Urinary bladder (tissue), 4 donors: ENCODE data around the gene SERPINB1. TPM values are rescaled to one million over a fixed set of nuclear protein-coding genes. Genes with fewer than 3 reads are reported as not detected.

Experiments
- DNase-seq: peaks from one replicate; pipeline ENCODE4 v3.0.0-alpha.2; 2015; ENCODE audit errors: extremely low spot score
- H3K27ac ChIP-seq: one replicate; pipeline ENCODE4 v1.5.1; 2013; ENCODE audit warnings: low read depth, mild to moderate bottlenecking, moderate library complexity
- H3K36me3 ChIP-seq: one replicate; pipeline ENCODE4 v1.6.1; 2013; ENCODE audit warnings: mild to moderate bottlenecking, moderate library complexity; ENCODE audit not compliant: insufficient read depth
- H3K4me1 ChIP-seq: one replicate; pipeline ENCODE4 v1.6.1; 2013; ENCODE audit warnings: mild to moderate bottlenecking, moderate library complexity; ENCODE audit not compliant: insufficient read depth
- H3K4me3 ChIP-seq: one replicate; pipeline ENCODE4 v1.5.1; 2013; ENCODE audit warnings: low read depth, low read length
- WGBS: extraction: QIAGEN DNeasy Blood & Tissue Kit; methylation state at CpG from one replicate; pipeline ENCODE4 v1.1.7; 2013; 5-methylcytosine and 5-hydroxymethylcytosine counted together
- polyA plus RNA-seq: library from polyadenylated mRNA; stranded (reverse); fragments of 200-250 nt; gene quantifications from one replicate; pipeline ENCODE4 v1.2.3, GENCODE V29; 2013
- total RNA-seq: library from RNA; depleted of rRNA; stranded (reverse); fragments of >200 nt; gene quantifications from one replicate; pipeline ENCODE4 v1.2.3, GENCODE V29; 2014
- donor health status: healthy with polysubstance abuse.
- donor health status: healthy.

The SERPINB1 gene
- total and polyA plus RNA-seq, 2 donors: 15.9 to 29.3 TPM

GRCh38 chr6:2873643-2874042 lies 32.0 kb upstream of the SERPINB1 start:
- no peak for DNase-seq
- no peak overlapping the region for H3K27ac ChIP-seq
- no peaks in the 10 kb centered on the region for H3K36me3 ChIP-seq
- H3K4me3 ChIP-seq: no peak overlapping the region
- no peaks in the 10 kb centered on the region for H3K4me1 ChIP-seq
- WGBS: 99% methylated on average over 8 of the region's 8 CpGs

GRCh38 chr6:2872423-2873358 lies 31.0 kb upstream of the SERPINB1 start:
- Histone ChIP-seq H3K36me3 (no peaks in the 10 kb centered on the region), H3K4me1 (no peaks in the 10 kb centered on the region), H3K4me3 (no peak overlapping the region), H3K27ac (no peak overlapping the region)
- whole genome bisulfite sequencing: 64% methylated on average over 7 of the region's 7 CpGs
- DNase-seq: no peak

DNA sequence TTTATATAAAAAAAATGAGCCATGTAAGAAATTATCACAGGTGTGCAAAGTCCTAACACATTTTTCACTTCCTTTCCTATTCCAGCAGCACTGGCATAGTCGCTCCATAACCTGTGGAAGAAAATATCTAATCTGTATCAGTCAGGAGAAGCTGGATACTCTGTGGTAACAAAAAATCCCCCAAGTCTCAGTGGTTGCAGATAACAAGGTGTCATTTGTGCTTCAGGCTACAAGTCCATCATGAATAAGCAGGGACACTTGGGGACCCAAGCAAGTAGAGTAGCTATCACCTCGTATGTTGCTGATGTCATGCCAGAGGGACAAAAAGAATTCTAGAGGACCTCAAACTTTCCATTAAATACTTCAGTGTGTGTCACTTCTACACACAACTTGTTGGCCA lies 30.3 kb upstream of the SERPINB1 start:
- no peak overlapping the region for H3K4me3 ChIP-seq
- H3K27ac ChIP-seq: no peak overlapping the region
- H3K4me1 ChIP-seq: no peaks in the 10 kb centered on the region
- H3K36me3 ChIP-seq: no peaks in the 10 kb centered on the region
- DNase-seq: no peak
- 98% methylated on average over 2 of the region's 2 CpGs for WGBS

DNA sequence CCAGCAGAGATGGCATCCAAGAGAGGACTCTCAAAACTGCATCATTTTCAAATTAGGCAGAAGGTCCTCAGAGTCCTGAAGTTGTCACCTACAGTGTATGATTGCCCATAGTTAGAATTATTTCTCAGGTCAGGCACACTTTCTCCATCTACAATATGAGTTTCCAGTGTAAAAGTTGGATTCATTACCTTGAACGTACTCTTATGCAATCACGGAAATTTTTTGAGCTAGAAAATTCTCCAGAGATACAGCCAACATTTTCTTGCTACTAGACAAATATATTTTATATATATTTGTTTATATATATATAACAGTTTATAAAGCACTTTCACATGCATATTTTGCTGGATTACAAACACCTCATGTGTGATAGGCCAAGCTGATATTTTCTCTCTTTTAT lies 29.4 kb upstream of the SERPINB1 start:
- Histone ChIP-seq H3K4me3 (no peak overlapping the region), H3K36me3 (no peaks in the 10 kb centered on the region)
- 91% methylated on average over 2 of the region's 2 CpGs for WGBS

GRCh38 chr6:2870046-2870636 lies 28.5 kb upstream of the SERPINB1 start:
- Histone ChIP-seq H3K4me3 (no peak overlapping the region), H3K4me1 (no peaks in the 10 kb centered on the region), H3K36me3 (no peaks in the 10 kb centered on the region), H3K27ac (no peak overlapping the region)
- WGBS: 94% methylated on average over 39 of the region's 39 CpGs
- DNase-seq: no peak

More for the DNA sequence above, 29.4 kb upstream of the SERPINB1 start:
- Histone ChIP-seq H3K4me1 (no peaks in the 10 kb centered on the region), H3K27ac (no peak overlapping the region)
- no peak for DNase-seq

GRCh38 chr6:2868637-2869036 lies 27.0 kb upstream of the SERPINB1 start:
- WGBS: 85% methylated on average over 6 of the region's 6 CpGs
- Histone ChIP-seq H3K4me3 (no peak overlapping the region), H3K27ac (no peak overlapping the region), H3K36me3 (no peaks in the 10 kb centered on the region), H3K4me1 (no peaks in the 10 kb centered on the region)
- no peak for DNase-seq

DNA sequence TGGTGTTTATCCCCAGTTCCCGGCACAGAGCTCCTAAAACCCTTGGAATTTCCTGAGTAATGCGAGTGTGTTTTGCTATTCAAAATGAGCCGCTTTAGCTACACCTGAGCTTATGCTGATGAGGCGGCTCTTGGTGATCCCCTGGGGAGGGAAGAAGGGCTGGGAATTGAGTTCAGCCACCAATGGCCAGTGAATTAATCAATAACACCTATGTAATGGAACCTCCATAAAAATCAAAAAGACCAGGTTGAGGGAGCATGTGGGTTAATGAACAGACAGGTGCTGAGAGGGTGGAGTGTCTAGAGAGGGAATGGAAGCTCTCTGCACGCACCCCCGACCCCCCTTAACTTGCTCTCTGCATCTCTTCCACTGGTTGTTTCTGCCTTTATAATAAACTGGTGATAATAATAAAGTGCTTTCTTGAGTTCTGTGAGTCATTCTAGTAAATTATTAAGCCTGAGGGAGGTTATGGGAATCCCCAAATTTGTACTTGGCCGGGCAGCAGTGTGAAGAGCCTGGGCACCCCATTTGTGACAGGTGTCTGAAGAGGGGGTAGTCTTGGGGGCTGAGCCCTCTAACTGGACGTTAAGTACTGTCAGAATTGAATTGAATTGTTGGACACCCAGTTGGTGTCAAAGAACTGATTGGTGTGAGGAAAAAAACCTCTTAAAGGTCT lies 24.6 kb upstream of the SERPINB1 start:
- DNase-seq: no peak
- Histone ChIP-seq H3K4me1 (no peaks in the 10 kb centered on the region), H3K4me3 (no peak overlapping the region), H3K27ac (no peak overlapping the region), H3K36me3 (no peaks in the 10 kb centered on the region)
- whole genome bisulfite sequencing: 37% methylated on average over 8 of the region's 8 CpGs

- 35% methylated on average over 4 of the region's 4 CpGs for WGBS
- no peak for DNase-seq
- Histone ChIP-seq H3K4me1 (no peaks in the 10 kb centered on the region), H3K36me3 (no peaks in the 10 kb centered on the region), H3K4me3 (no peak overlapping the region), H3K27ac (no peak overlapping the region)
These were observed 24.1 kb upstream of the SERPINB1 start for GRCh38 chr6:2865694-2866151.

DNA sequence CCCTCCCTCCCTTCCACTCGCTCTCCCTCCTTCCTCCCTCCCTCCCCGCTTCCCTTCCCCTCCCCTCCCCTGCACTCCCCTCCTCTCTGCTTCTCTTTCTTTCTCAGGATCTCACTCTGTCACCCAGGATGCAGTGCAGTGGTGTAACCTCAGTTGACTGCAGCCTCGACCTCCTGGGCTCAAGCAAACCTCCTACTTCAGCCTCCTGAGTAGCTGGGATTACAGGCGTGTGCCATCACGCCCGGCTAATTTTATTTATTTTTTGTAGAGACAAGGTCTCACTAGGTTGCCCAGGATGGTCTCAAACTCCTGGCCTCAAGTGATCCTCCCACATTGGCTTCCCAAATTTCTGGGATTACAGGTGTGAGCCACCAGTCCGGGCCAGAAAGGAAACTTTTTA lies 23.6 kb upstream of the SERPINB1 start:
- no peak for DNase-seq
- no peak overlapping the region for H3K4me3 ChIP-seq
- no peaks in the 10 kb centered on the region for H3K36me3 ChIP-seq
- H3K4me1 ChIP-seq: no peaks in the 10 kb centered on the region
- H3K27ac ChIP-seq: no peak overlapping the region
- 88% methylated on average over 7 of the region's 7 CpGs for WGBS

GRCh38 chr6:2863901-2864300 lies 22.2 kb upstream of the SERPINB1 start:
- Histone ChIP-seq H3K27ac (no peak overlapping the region), H3K4me3 (no peak overlapping the region), H3K4me1 (no peaks in the 10 kb centered on the region), H3K36me3 (no peaks in the 10 kb centered on the region)
- no peak for DNase-seq
- WGBS: 68% methylated on average over 2 of the region's 2 CpGs

DNA sequence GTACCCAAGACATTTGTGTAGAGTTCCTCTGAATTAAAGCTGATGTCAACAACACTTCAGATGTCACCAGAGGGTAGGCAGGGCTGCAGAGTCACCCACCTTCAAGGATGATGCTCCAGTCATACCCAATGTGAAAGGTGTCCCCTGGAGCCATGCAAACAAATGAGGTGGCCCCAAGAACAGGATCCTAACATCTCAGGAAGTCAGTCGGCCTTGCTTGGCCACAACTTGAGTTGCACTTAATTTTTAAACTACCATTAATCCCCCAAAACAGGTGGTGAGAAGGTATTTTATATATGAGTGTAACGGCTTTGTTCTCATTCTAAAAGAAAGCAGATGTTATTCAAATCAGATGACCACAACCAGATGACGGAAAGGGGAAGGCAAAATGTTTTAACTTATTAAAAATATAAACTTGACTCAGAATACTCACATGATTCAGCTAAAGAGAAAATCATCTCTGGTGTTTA lies 21.1 kb upstream of the SERPINB1 start:
- no peak for DNase-seq
- Histone ChIP-seq H3K4me1 (no peaks in the 10 kb centered on the region), H3K4me3 (no peak overlapping the region), H3K27ac (no peak overlapping the region), H3K36me3 (no peaks in the 10 kb centered on the region)
- WGBS: 70% methylated on average over 3 of the region's 3 CpGs

DNA sequence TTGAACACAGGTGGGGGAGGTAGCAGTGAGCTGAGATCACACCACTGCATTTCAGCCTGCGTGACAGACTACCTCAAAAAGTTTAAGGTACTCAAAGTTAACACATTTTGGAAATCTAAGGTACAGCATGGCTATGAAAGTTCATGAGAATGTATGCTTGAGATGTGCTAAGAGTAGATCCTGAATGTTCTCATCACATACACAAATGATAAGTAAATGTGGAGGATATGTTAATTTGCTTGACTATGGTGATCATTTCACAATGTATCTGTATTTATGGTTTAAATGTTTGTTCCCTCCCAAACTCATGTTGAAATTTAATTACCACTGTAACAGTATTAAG lies 20.1 kb upstream of the SERPINB1 start:
- 97% methylated on average over 1 of the region's 1 CpG for WGBS
- DNase-seq: no peak
- H3K36me3 ChIP-seq: no peaks in the 10 kb centered on the region
- no peak overlapping the region for H3K27ac ChIP-seq
- H3K4me1 ChIP-seq: no peaks in the 10 kb centered on the region
- H3K4me3 ChIP-seq: no peak overlapping the region

- no peak overlapping the region for H3K27ac ChIP-seq
- no peaks in the 10 kb centered on the region for H3K36me3 ChIP-seq
- WGBS: 77% methylated on average over 12 of the region's 12 CpGs
- no peaks in the 10 kb centered on the region for H3K4me1 ChIP-seq
- no peak for DNase-seq
- no peak overlapping the region for H3K4me3 ChIP-seq
These were observed 19.6 kb upstream of the SERPINB1 start for GRCh38 chr6:2861060-2861821.
